PC-9 (cell line): ENCODE measurements around the gene RTCA. TPM values are rescaled to one million over a fixed set of nuclear protein-coding genes. Genes with fewer than 3 reads are reported as not detected.

Experiments used
- BruUV-seq: library from RNA; stranded (reverse); fragments of 400-500 nt; replicated peaks from 2 replicates; lab custom pipeline; 2021; lab: Mats Ljungman, UMichigan
- CTCF ChIA-PET: fragments of 300-600 bp; sonication (Branson Sonifier 250); formaldehyde crosslinking; loops from one replicate; lab custom pipeline; 2022; ENCODE audit warnings: antibody characterized with exemption; lab: Charles Lee
- POLR2A ChIA-PET: fragments of 300-600 bp; sonication (Branson Sonifier 250); formaldehyde crosslinking; loops from one replicate; lab custom pipeline; 2022; ENCODE audit warnings: antibody characterized with exemption; ENCODE audit not compliant: unreplicated experiment; lab: Charles Lee
- DNase-seq, 2 experiments: peaks; one replicate each; pipeline versions ENCODE4 v3.0.0 to v3.0.0-alpha.2; 2015 to 2022; ENCODE audit warnings: mixed read lengths in 1 of 2
- H2AFZ ChIP-seq: fragments of 200-600 bp; sonication (generic); 2 replicates; pipeline ENCODE4 v1.8.1; 2017; ENCODE audit warnings: antibody characterized with exemption
- H3F3A ChIP-seq: fragments of 200-600 bp; sonication (generic); 2 replicates; pipeline ENCODE4 v1.8.1; 2017; ENCODE audit warnings: antibody characterized with exemption, mild to moderate bottlenecking, low read depth; ENCODE audit not compliant: insufficient read depth
- H3K27ac ChIP-seq: fragments of 200-600 bp; sonication (generic); 2 replicates; pipeline ENCODE4 v1.6.1; 2016; ENCODE audit warnings: mixed run types
- H3K27me3 ChIP-seq: fragments of 200-600 bp; sonication (generic); 2 replicates; pipeline ENCODE4 v1.6.1; 2016; ENCODE audit warnings: low read depth, mixed run types; ENCODE audit not compliant: insufficient read depth
- H3K36me3 ChIP-seq: fragments of 200-600 bp; sonication (generic); 2 replicates; pipeline ENCODE4 v1.6.1; 2016; ENCODE audit warnings: low read depth, mixed run types
- H3K4me1 ChIP-seq: fragments of 200-600 bp; sonication (generic); replicated peaks from 2 replicates; pipeline ENCODE4 v1.6.1; 2016; ENCODE audit warnings: mixed run types; ENCODE audit not compliant: insufficient read depth
- H3K4me2 ChIP-seq: fragments of 200-600 bp; sonication (generic); 2 replicates; pipeline ENCODE4 v1.6.1; 2017; ENCODE audit warnings: mixed run types
- H3K4me3 ChIP-seq: fragments of 200-600 bp; sonication (generic); 2 replicates; pipeline ENCODE4 v1.6.1; 2016; ENCODE audit warnings: mixed run types
- H3K79me2 ChIP-seq: fragments of 200-600 bp; sonication (generic); 2 replicates; pipeline ENCODE4 v1.6.1; 2017; ENCODE audit warnings: low read depth, mixed run types
- H3K9me2 ChIP-seq: fragments of 200-600 bp; sonication (generic); 2 replicates; pipeline ENCODE4 v1.8.1; 2017; ENCODE audit warnings: mild to moderate bottlenecking; ENCODE audit not compliant: insufficient read depth
- H3K9me3 ChIP-seq: fragments of 200-600 bp; sonication (generic); 2 replicates; pipeline ENCODE4 v1.8.1; 2016; ENCODE audit warnings: low read depth; ENCODE audit not compliant: insufficient read depth
- H4K20me1 ChIP-seq: fragments of 200-600 bp; sonication (generic); 2 replicates; pipeline ENCODE4 v1.8.1; 2017; ENCODE audit not compliant: insufficient read depth
- EZH2 ChIP-seq: fragments of 200-600 bp; sonication (generic); IDR thresholded peaks from 2 replicates; pipeline ENCODE4 v1.8.0; 2017; ENCODE audit warnings: antibody characterized with exemption, low read depth
- intact Hi-C: fragments of 100-400 bp; cut with micrococcal nuclease; formaldehyde crosslinking; loops from one replicate; pipeline ENCODE4 v1.10.0; 2022; ENCODE audit not compliant: unreplicated experiment
- total RNA-seq: library from RNA; stranded (reverse); gene quantifications from 2 replicates; pipeline ENCODE4 v1.2.3, GENCODE V29; 2021
- TF ChIP-seq, protein P1 (sequence below): fragments of 200-600 bp; sonication (generic); conservative IDR thresholded peaks from 2 replicates; pipeline ENCODE4 v1.6.1; 2017; ENCODE audit warnings: mixed run types, antibody characterized with exemption, mild to moderate bottlenecking, moderate library complexity

RTCA gene
- total RNA-seq, 1 experiment from 2014 or later = 38.1 TPM

DNA sequence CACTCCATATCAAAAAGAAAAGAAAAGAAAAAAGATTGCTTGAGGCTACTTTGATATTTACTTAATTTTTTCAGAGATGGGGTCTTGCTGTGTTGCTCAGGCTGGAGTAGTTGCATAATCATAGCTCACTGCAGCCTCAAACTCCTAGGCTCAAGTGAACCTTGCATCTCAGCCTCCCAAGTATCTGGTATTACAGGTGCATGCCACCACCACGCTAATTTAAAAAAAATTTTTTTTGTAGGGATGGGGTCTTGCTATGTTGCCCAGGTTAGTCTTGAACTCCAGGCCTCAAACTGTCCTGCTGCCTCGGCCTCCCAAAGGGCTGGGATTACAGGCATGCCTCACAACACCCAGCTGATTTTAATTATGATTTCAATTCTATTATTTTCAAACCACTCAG lies 38.2 kb downstream of the RTCA start:
- no peaks in the 10 kb centered on the region for H3K79me2 ChIP-seq
- TF ChIP-seq, protein P1, sequence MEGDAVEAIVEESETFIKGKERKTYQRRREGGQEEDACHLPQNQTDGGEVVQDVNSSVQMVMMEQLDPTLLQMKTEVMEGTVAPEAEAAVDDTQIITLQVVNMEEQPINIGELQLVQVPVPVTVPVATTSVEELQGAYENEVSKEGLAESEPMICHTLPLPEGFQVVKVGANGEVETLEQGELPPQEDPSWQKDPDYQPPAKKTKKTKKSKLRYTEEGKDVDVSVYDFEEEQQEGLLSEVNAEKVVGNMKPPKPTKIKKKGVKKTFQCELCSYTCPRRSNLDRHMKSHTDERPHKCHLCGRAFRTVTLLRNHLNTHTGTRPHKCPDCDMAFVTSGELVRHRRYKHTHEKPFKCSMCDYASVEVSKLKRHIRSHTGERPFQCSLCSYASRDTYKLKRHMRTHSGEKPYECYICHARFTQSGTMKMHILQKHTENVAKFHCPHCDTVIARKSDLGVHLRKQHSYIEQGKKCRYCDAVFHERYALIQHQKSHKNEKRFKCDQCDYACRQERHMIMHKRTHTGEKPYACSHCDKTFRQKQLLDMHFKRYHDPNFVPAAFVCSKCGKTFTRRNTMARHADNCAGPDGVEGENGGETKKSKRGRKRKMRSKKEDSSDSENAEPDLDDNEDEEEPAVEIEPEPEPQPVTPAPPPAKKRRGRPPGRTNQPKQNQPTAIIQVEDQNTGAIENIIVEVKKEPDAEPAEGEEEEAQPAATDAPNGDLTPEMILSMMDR = no peak
- no peak for TF ChIP-seq EZH2
- H3K9me2 ChIP-seq = no peaks in the 10 kb centered on the region
- H3F3A ChIP-seq = no peaks in the 10 kb centered on the region
- CTCF ChIA-PET = no interaction called here
- H2AFZ ChIP-seq = no peak overlapping the region
- POLR2A ChIA-PET = no interaction called here
- no peaks in the 10 kb centered on the region for H4K20me1 ChIP-seq
- H3K4me3 ChIP-seq = no peak overlapping the region
- intact Hi-C loops = loop anchor here (10.0 kb wide), 1 partner anchor 51 kb away; the partner anchor contains the start of gene CDC14A
- no peaks in the 10 kb centered on the region for H3K4me1 ChIP-seq
- BruUV-seq = no TSS peak
- H3K4me2 ChIP-seq = no peak overlapping the region
- no peaks in the 10 kb centered on the region for H3K9me3 ChIP-seq
- DNase-seq = no peak
- H3K36me3 ChIP-seq = no peaks in the 10 kb centered on the region
- H3K27ac ChIP-seq = no peak overlapping the region
- H3K27me3 ChIP-seq = no peaks in the 10 kb centered on the region

DNA sequence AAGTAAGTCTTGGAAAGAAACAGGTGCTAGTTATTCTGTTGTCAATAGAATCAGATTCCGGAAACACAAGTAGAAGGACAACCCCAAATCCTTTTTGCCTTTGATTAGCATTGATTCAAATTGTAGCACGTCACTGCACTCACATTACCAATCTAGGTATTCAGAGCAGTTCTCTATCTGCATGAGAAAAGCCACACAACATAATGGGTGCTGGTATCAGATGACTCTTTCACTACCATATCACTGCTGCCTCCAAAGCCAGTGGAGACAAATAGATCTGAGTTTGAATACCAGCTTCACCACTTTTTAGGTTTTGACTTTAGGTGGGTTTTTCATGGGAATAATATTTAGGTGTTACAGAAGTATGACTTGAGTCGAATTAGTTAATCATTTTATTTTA lies 38.9 kb downstream of the RTCA start:
- TF ChIP-seq, protein P1 = no peak
- no peak for TF ChIP-seq EZH2
- H3K27ac ChIP-seq = no peak overlapping the region
- no peak for DNase-seq
- H3K4me1 ChIP-seq = no peaks in the 10 kb centered on the region
- CTCF ChIA-PET = no interaction called here
- H3K9me2 ChIP-seq = no peaks in the 10 kb centered on the region
- no peak overlapping the region for H3K4me2 ChIP-seq
- H3F3A ChIP-seq = no peaks in the 10 kb centered on the region
- intact Hi-C loops = loop anchor here (10.0 kb wide), 1 partner anchor 50 kb away; the partner anchor contains the start of gene CDC14A
- POLR2A ChIA-PET = no interaction called here
- no TSS peak for BruUV-seq
- H3K4me3 ChIP-seq = no peak overlapping the region
- H3K9me3 ChIP-seq = no peaks in the 10 kb centered on the region
- no peaks in the 10 kb centered on the region for H3K27me3 ChIP-seq
- H3K79me2 ChIP-seq = no peaks in the 10 kb centered on the region
- no peaks in the 10 kb centered on the region for H4K20me1 ChIP-seq
- H2AFZ ChIP-seq = no peak overlapping the region
- H3K36me3 ChIP-seq = no peaks in the 10 kb centered on the region

DNA sequence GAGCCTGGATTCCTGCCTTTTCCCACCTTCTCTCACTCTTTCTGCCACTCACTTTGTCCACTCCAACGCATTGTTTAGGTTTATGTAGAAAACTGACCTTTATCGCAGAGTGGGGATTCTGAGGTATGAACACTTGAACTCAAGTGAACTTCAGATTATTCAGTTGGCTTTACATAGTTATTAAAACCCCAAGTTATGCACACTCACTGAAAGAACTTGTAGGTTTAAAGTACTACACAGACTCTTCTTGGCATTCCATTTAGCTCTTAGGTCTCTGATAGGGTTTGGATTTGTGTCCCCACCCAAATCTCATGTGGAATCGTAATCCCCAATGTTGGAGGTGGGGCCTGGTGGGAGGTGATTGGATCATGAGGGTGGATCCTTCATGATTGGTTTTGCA lies 39.9 kb downstream of the RTCA start:
- intact Hi-C loops = loop anchor here (10.0 kb wide), 1 partner anchor 49 kb away; the partner anchor contains the start of gene CDC14A
- DNase-seq = no peak
- no peak overlapping the region for H3K27ac ChIP-seq
- H3K36me3 ChIP-seq = no peaks in the 10 kb centered on the region
- no peak overlapping the region for H3K4me2 ChIP-seq
- H3K4me1 ChIP-seq = no peaks in the 10 kb centered on the region
- H3K9me2 ChIP-seq = no peaks in the 10 kb centered on the region
- no peaks in the 10 kb centered on the region for H3K79me2 ChIP-seq
- H3F3A ChIP-seq = no peaks in the 10 kb centered on the region
- no peak for TF ChIP-seq EZH2
- TF ChIP-seq, protein P1 = no peak
- H3K27me3 ChIP-seq = no peaks in the 10 kb centered on the region
- BruUV-seq = no TSS peak
- H3K4me3 ChIP-seq = no peak overlapping the region
- ChIA-PET POLR2A (no interaction called here), CTCF (no interaction called here)
- no peaks in the 10 kb centered on the region for H3K9me3 ChIP-seq
- no peaks in the 10 kb centered on the region for H4K20me1 ChIP-seq
- H2AFZ ChIP-seq = no peak overlapping the region
